ENCODE results near the gene SPATA21. TPM values are rescaled to one million over a fixed set of nuclear protein-coding genes. Genes with fewer than 3 reads are reported as not detected.
"Not testable (repeated sequence)": the region's sequence is repeated elsewhere in the genome, so short reads cannot be mapped to it uniquely, and the experiment has no call there.

SPATA21 gene
- not detected in 2 replicates for total RNA-seq (2014; rRNA removed; shearing (Covaris generic))
- polyA plus RNA-seq (2015; cell fraction: cytosol; rRNA removed) = not detected in 2 replicates
- not detected in 2 replicates for polyA plus RNA-seq (2015; cell fraction: nucleus; rRNA removed)

GRCh38 chr1:16436946-16437474, at the start of gene SPATA21:
Gene SPATA21, minus strand, starts transcription at chr1:16437424. Its CDS starts 6,053 bp downstream, at chr1:16431371.
- DNase-seq (ENCODE audit: low read depth) = no peak

GRCh38 chr1:16487011-16487410, 49.8 kb upstream of the SPATA21 start:
- not testable (repeated sequence) for DNase-seq (ENCODE audit: low read depth)

GRCh38 chr1:16486316-16486715, 49.1 kb upstream of the SPATA21 start:
- not testable (repeated sequence) for DNase-seq (ENCODE audit: low read depth)

- no peak for DNase-seq (ENCODE audit: low read depth)
Observed at GRCh38 chr1:16484931-16485330, 47.7 kb upstream of the SPATA21 start.

GRCh38 chr1:16484501-16484835, 47.2 kb upstream of the SPATA21 start:
- no peak for DNase-seq (ENCODE audit: low read depth)

GRCh38 chr1:16483639-16484500, 46.6 kb upstream of the SPATA21 start:
- DNase-seq (ENCODE audit: low read depth) = not testable (repeated sequence)

- not testable (repeated sequence) for DNase-seq (ENCODE audit: low read depth)
Observed at GRCh38 chr1:16483146-16483545, 45.9 kb upstream of the SPATA21 start.

- DNase-seq (ENCODE audit: low read depth) = no peak
Observed at GRCh38 chr1:16478091-16478490, 40.9 kb upstream of the SPATA21 start.

- DNase-seq (ENCODE audit: low read depth) = not testable (repeated sequence)
Observed at GRCh38 chr1:16475771-16476770, 38.8 kb upstream of the SPATA21 start.

- DNase-seq (ENCODE audit: low read depth) = not testable (repeated sequence)
Observed at GRCh38 chr1:16474891-16475290, 37.7 kb upstream of the SPATA21 start.

- DNase-seq (ENCODE audit: low read depth) = no peak
Observed at GRCh38 chr1:16474166-16474800, 37.1 kb upstream of the SPATA21 start.

- no peak for DNase-seq (ENCODE audit: low read depth)
Observed at GRCh38 chr1:16468558-16468957, 31.3 kb upstream of the SPATA21 start.

GRCh38 chr1:16464917-16465625, 27.8 kb upstream of the SPATA21 start:
- DNase-seq (ENCODE audit: low read depth) = no peak

GRCh38 chr1:16462773-16463330, 25.6 kb upstream of the SPATA21 start:
- no peak for DNase-seq (ENCODE audit: low read depth)

- no peak for DNase-seq (ENCODE audit: low read depth)
Observed at GRCh38 chr1:16461681-16462080, 24.5 kb upstream of the SPATA21 start.

- DNase-seq (ENCODE audit: low read depth) = no peak
Observed at GRCh38 chr1:16459352-16459925, 22.2 kb upstream of the SPATA21 start.

GRCh38 chr1:16458831-16459230, 21.6 kb upstream of the SPATA21 start:
- DNase-seq (ENCODE audit: low read depth) = no peak

- not testable (repeated sequence) for DNase-seq (ENCODE audit: low read depth)
Observed at GRCh38 chr1:16456151-16456550, 18.9 kb upstream of the SPATA21 start.

GRCh38 chr1:16454909-16455308, 17.7 kb upstream of the SPATA21 start:
- not testable (repeated sequence) for DNase-seq (ENCODE audit: low read depth)

Measured in HT1080 (cell line).